ENCODE results near the gene LRFN5.

Gene LRFN5

GRCh38 chr14:41913398-41913797 is 306.7 kb downstream of the LRFN5 start:
- Mint-ChIP-seq H3K27ac (no peak overlapping the region), H3K4me1 (ENCODE audit: low read depth) (no peaks in the 10 kb centered on the region)

GRCh38 chr14:41915732-41916131 is 309.1 kb downstream of the LRFN5 start:
- Mint-ChIP-seq H3K27me3 (ENCODE audit: low read depth) (no peaks in the 10 kb centered on the region), H3K4me1 (ENCODE audit: low read depth) (no peaks in the 10 kb centered on the region), H3K4me3 (no peak overlapping the region), H3K27ac (no peak overlapping the region), H3K9me3 (peaks cover 31% of the 10 kb centered on the region), H3K36me3 (ENCODE audit: low read depth) (no peaks in the 10 kb centered on the region)
- no peak for DNase-seq (ENCODE audit: low spot score)

More at GRCh38 chr14:41913398-41913797, 306.7 kb downstream of the LRFN5 start:
- Mint-ChIP-seq H3K36me3 (ENCODE audit: low read depth) (no peaks in the 10 kb centered on the region), H3K4me3 (no peak overlapping the region), H3K27me3 (ENCODE audit: low read depth) (no peaks in the 10 kb centered on the region), H3K9me3 (peaks cover 33% of the 10 kb centered on the region)
- DNase-seq (ENCODE audit: low spot score) = no peak

- DNase-seq (ENCODE audit: low spot score) = no peak
- Mint-ChIP-seq H3K4me1 (ENCODE audit: low read depth) (no peaks in the 10 kb centered on the region), H3K9me3 (peaks cover 31% of the 10 kb centered on the region), H3K27me3 (ENCODE audit: low read depth) (no peaks in the 10 kb centered on the region), H3K27ac (no peak overlapping the region), H3K36me3 (ENCODE audit: low read depth) (no peaks in the 10 kb centered on the region), H3K4me3 (no peak overlapping the region)
Observed at GRCh38 chr14:41916313-41916712, 309.6 kb downstream of the LRFN5 start.

- Mint-ChIP-seq H3K9me3 (peaks cover 9% of the 10 kb centered on the region), H3K27me3 (ENCODE audit: low read depth) (no peaks in the 10 kb centered on the region), H3K36me3 (ENCODE audit: low read depth) (no peaks in the 10 kb centered on the region), H3K4me1 (ENCODE audit: low read depth) (no peaks in the 10 kb centered on the region), H3K27ac (no peak overlapping the region), H3K4me3 (no peak overlapping the region)
- no peak for DNase-seq (ENCODE audit: low spot score)
Observed at GRCh38 chr14:41925409-41925808, 318.7 kb downstream of the LRFN5 start.

- H3K36me3 Mint-ChIP-seq (ENCODE audit: low read depth) = no peaks in the 10 kb centered on the region
- no peaks in the 10 kb centered on the region for H3K27me3 Mint-ChIP-seq (ENCODE audit: low read depth)
- no peak for DNase-seq (ENCODE audit: low spot score)
- peaks cover 3% of the 10 kb centered on the region for H3K9me3 Mint-ChIP-seq
- H3K4me3 Mint-ChIP-seq = no peak overlapping the region
- no peak overlapping the region for H3K27ac Mint-ChIP-seq
- no peaks in the 10 kb centered on the region for H3K4me1 Mint-ChIP-seq (ENCODE audit: low read depth)
Observed at GRCh38 chr14:41950428-41951151, 343.9 kb downstream of the LRFN5 start.
